GM21423 (cell line): ENCODE results near the gene FNDC3A.
"Not testable (repeated sequence)": the region's sequence is repeated elsewhere in the genome, so short reads cannot be mapped to it uniquely, and the experiment has no call there.

Experiments used
- ATAC-seq: cut with Tn5 transposase; IDR thresholded peaks from one replicate; pipeline ENCODE4 v1.9.1; 2021; ENCODE audit warnings: mild to moderate bottlenecking, moderate library complexity; ENCODE audit not compliant: unreplicated experiment

The FNDC3A gene

GRCh38 chr13:49029570-49029969 is 53.9 kb downstream of the FNDC3A start:
- ATAC-seq: no peak

- no peak for ATAC-seq
Measured at GRCh38 chr13:49030213-49030612, 54.5 kb downstream of the FNDC3A start.

- no peak for ATAC-seq
Measured at GRCh38 chr13:49040872-49041271, 65.2 kb downstream of the FNDC3A start.

- no peak for ATAC-seq
Measured at GRCh38 chr13:49042476-49042875, 66.8 kb downstream of the FNDC3A start.

GRCh38 chr13:49044008-49044407 is 68.3 kb downstream of the FNDC3A start:
- no peak for ATAC-seq

- no peak for ATAC-seq
Measured at GRCh38 chr13:49044836-49045235, 69.1 kb downstream of the FNDC3A start.

- ATAC-seq: no peak
Measured at GRCh38 chr13:49046002-49046401, 70.3 kb downstream of the FNDC3A start.

GRCh38 chr13:49046519-49046918 is 70.8 kb downstream of the FNDC3A start:
- no peak for ATAC-seq

- ATAC-seq: no peak
Measured at GRCh38 chr13:49052813-49053212, 77.1 kb downstream of the FNDC3A start.

GRCh38 chr13:49053215-49053614 is 77.5 kb downstream of the FNDC3A start:
- no peak for ATAC-seq

GRCh38 chr13:49053906-49054305 is 78.2 kb downstream of the FNDC3A start:
- ATAC-seq: no peak

GRCh38 chr13:49055021-49055420 is 79.3 kb downstream of the FNDC3A start:
- ATAC-seq: no peak

- ATAC-seq: no peak
Measured at GRCh38 chr13:49057176-49057575, 81.5 kb downstream of the FNDC3A start.

GRCh38 chr13:49058761-49059160 is 83.0 kb downstream of the FNDC3A start:
- no peak for ATAC-seq

GRCh38 chr13:49060678-49061387 is 85.1 kb downstream of the FNDC3A start:
- no peak for ATAC-seq

- ATAC-seq: not testable (repeated sequence)
Measured at GRCh38 chr13:49061388-49061752, 85.7 kb downstream of the FNDC3A start.

- no peak for ATAC-seq
Measured at GRCh38 chr13:49062297-49062896, 86.7 kb downstream of the FNDC3A start.

- no peak for ATAC-seq
Measured at GRCh38 chr13:49063011-49063410, 87.3 kb downstream of the FNDC3A start.

GRCh38 chr13:49063497-49063896 is 87.8 kb downstream of the FNDC3A start:
- ATAC-seq: no peak

GRCh38 chr13:49064476-49064875 is 88.8 kb downstream of the FNDC3A start:
- ATAC-seq: no peak

- ATAC-seq: no peak
Measured at GRCh38 chr13:49066856-49067255, 91.1 kb downstream of the FNDC3A start.

- not testable (repeated sequence) for ATAC-seq
Measured at GRCh38 chr13:49068498-49068897, 92.8 kb downstream of the FNDC3A start.

GRCh38 chr13:49070021-49070420 is 94.3 kb downstream of the FNDC3A start:
- not testable (repeated sequence) for ATAC-seq
